BE2C (cell line): Measurements from ENCODE around the gene SLC8A2.

ENCODE experiments used
- DNase-seq: peaks from one replicate; pipeline ENCODE4 v3.0.0-alpha.2; 2020
- H3K27me3 ChIP-seq: fragments of 250-450 bp; sonication (Bioruptor Pico); 2 replicates; pipeline ENCODE4 v1.5.1; 2020; ENCODE audit warnings: mild to moderate bottlenecking
- H3K36me3 ChIP-seq: fragments of 250-450 bp; sonication (Bioruptor Pico); 2 replicates; pipeline ENCODE4 v1.5.1; 2020; ENCODE audit warnings: mild to moderate bottlenecking
- H3K4me1 ChIP-seq: fragments of 250-450 bp; sonication (Bioruptor Pico); 2 replicates; pipeline ENCODE4 v1.5.1; 2020
- H3K4me3 ChIP-seq: 2 replicates; pipeline ENCODE4 v1.5.1; 2011; ENCODE audit warnings: low read depth, low read length
- H3K9me3 ChIP-seq: fragments of 250-450 bp; sonication (Bioruptor Pico); 2 replicates; pipeline ENCODE4 v1.5.1; 2020
- TF ChIP-seq, protein P1 (sequence below): IDR thresholded peaks from 2 replicates; pipeline ENCODE4 v1.5.1; 2012; ENCODE audit warnings: mild to moderate bottlenecking, low read depth, low read length

SLC8A2 gene

DNA sequence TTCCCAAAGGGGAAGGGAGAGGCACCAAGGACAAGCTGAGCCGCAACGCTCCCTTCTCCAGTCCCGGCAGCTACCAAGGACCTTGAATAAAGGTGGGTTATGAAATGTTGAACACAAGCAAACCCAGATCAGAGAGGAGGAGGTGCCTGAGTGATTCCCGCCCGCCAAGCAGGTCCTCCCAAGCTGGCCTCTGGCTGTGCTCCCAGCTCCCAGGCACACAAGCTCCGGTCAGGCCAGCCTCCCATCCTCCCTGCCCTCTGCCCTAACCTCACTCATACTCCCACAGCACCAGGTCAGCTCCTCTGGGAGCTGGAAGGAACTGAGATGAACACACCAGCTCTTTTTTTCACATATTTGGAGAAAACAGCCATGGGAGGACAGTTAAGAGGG is 39.4 kb upstream of the SLC8A2 start:
- no peak for DNase-seq
- Histone ChIP-seq H3K4me3 (no peak overlapping the region), H3K9me3 (no peaks in the 10 kb centered on the region), H3K4me1 (peaks cover 10% of the 10 kb centered on the region), H3K36me3 (0 out of 2 replicates have a peak, but pooled peaks cover 4% of the 10 kb centered on the region), H3K27me3 (no peaks in the 10 kb centered on the region)
- TF ChIP-seq, protein P1, sequence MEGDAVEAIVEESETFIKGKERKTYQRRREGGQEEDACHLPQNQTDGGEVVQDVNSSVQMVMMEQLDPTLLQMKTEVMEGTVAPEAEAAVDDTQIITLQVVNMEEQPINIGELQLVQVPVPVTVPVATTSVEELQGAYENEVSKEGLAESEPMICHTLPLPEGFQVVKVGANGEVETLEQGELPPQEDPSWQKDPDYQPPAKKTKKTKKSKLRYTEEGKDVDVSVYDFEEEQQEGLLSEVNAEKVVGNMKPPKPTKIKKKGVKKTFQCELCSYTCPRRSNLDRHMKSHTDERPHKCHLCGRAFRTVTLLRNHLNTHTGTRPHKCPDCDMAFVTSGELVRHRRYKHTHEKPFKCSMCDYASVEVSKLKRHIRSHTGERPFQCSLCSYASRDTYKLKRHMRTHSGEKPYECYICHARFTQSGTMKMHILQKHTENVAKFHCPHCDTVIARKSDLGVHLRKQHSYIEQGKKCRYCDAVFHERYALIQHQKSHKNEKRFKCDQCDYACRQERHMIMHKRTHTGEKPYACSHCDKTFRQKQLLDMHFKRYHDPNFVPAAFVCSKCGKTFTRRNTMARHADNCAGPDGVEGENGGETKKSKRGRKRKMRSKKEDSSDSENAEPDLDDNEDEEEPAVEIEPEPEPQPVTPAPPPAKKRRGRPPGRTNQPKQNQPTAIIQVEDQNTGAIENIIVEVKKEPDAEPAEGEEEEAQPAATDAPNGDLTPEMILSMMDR: no peak

DNA sequence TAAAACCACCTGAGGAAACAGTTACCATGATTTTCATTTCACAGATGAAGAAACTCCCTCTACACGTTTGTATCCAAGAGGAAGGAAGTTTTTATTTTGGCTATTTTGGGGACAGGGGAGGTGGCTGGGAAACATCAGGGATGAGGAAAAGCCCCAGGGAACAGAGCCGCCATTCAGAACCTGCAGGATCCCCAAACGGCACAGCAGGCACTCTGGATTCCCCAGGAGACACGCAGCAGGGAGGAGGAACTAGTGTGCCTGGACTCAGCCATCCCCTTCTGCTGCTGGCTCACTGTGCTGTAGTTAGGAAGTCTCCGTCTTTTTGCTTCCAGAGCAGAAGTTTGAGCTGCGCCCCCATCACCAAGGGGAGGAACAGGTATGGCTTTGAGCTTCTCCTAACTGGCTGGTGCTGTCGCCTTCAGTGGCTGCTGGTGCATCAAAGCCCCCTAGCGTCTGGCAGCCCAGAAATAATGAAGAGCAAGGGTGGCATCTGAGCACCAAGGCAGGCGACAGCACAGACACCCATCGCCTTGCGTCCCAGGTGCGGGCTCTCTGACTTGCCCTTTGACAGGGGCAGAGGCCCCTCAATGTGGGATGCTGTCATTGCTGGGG is 38.9 kb upstream of the SLC8A2 start:
- H3K27me3 ChIP-seq: no peaks in the 10 kb centered on the region
- DNase-seq: no peak
- peaks cover 10% of the 10 kb centered on the region for H3K4me1 ChIP-seq
- no peak overlapping the region for H3K4me3 ChIP-seq
- no peaks in the 10 kb centered on the region for H3K9me3 ChIP-seq
- 0 out of 2 replicates have a peak, but pooled peaks cover 4% of the 10 kb centered on the region for H3K36me3 ChIP-seq
- TF ChIP-seq, protein P1: no peak

DNA sequence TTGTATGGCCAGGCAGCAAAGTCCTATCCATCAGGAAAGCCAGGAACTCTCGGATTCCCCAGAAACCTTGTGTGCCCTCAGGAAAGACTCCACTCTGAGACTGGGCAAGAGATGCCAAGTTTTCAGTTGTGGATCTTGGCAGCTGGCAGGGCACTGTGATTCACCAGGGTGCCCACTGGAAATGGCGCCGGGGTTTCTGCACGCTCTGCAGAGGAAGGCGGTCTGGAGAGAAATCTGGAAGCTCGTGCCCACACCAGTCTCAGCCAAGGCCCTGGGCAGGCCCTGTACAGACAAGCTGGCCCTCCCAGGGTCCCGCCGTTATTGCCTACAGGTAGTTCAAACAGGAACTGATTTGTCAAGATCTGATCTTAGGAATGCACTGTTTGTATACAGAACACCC is 38.3 kb upstream of the SLC8A2 start:
- H3K27me3 ChIP-seq: no peaks in the 10 kb centered on the region
- no peaks in the 10 kb centered on the region for H3K9me3 ChIP-seq
- H3K36me3 ChIP-seq: 0 out of 2 replicates have a peak, but pooled peaks cover 4% of the 10 kb centered on the region
- H3K4me3 ChIP-seq: no peak overlapping the region
- TF ChIP-seq, protein P1: no peak
- peaks cover 10% of the 10 kb centered on the region for H3K4me1 ChIP-seq
- no peak for DNase-seq

DNA sequence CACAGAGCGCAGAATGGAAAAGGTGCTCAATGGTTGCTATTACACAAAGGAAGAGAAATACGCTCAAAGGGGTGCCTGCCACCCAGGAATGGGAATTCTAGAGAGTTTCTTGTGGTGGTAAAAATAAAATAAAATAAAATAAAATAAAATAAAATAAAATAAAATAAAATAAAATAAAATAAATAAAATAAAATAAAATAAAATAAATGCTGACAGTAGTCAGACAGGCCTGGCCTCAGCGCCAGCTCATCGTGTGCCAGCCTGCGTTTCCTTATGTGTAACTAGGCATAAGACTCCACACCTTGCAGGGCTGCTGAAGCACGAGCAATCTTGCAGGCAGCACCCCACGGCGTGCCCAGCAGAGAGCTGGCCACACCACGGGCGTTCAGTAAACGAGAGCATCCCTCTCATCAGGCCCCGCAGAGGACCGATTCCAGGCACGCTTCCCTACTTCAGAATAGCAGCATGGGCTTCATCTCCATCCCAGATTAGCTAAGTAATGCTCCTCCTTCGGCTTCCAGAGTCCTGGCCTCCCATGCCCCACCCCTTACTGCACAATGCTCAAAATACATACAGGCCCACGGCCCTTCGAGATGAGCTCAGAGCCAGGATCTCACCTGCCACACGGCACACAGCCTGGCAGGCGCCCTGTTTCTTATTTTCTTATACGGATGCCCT is 37.6 kb upstream of the SLC8A2 start:
- Histone ChIP-seq H3K36me3 (0 out of 2 replicates have a peak, but pooled peaks cover 4% of the 10 kb centered on the region), H3K4me1 (peaks cover 10% of the 10 kb centered on the region), H3K27me3 (no peaks in the 10 kb centered on the region), H3K4me3 (no peak overlapping the region), H3K9me3 (no peaks in the 10 kb centered on the region)
- DNase-seq: no peak
- TF ChIP-seq, protein P1: no peak

DNA sequence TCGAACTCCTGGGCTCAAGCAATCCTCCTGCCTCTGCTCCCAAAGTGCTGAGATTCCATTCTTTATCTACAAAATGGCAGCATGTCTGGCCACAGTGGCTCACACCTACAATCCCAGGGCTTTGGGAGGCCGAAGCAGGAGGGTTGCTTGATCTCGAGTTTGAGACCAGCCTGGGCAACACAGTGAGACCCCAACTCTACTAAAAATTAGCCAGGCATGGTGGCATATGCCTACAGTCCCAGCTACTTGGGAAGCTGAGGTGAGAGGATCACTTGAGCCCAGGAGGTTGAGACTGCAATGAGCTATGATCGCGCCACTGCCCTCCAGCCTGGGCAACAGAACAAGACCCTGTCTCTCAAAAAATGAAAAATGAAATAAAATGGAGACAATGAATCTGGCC is 37.0 kb upstream of the SLC8A2 start:
- H3K36me3 ChIP-seq: peaks cover 4% of the 10 kb centered on the region; the same call in 1 of the 2 replicates
- H3K4me1 ChIP-seq: peaks cover 10% of the 10 kb centered on the region
- no peak for DNase-seq
- no peaks in the 10 kb centered on the region for H3K9me3 ChIP-seq
- TF ChIP-seq, protein P1: no peak
- H3K27me3 ChIP-seq: no peaks in the 10 kb centered on the region
- H3K4me3 ChIP-seq: no peak overlapping the region

DNA sequence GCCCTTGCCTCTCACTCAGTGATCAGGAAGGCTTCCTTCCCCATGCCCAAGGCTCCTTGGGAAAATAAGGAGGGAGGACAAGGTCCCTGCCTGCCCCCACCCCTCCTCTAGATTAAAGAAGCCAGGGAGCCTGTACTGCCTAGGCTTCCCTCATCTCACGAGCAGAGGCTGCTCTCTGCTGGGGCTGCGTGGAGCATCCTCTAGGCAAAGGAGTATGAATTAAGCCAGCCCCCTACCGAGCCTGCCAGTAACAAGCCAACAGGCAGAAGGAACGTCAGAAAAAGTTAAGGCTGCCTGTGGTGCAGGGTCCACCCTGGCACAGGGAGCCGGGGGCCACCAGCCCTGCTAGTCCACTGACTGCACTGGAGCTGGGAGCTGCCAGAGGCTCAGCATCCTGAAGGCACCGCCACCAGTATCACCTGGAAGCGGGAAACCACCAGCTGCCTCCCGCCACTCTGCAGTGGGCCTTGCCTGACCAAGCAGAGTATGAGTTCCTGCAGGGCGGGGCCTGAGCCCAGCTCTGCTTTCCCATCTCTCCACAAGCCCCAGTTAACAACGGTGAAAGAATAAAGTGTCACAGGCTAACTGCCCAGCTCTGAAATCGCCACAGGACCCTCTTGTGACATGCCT is 36.3 kb upstream of the SLC8A2 start:
- Histone ChIP-seq H3K4me3 (no peak overlapping the region), H3K27me3 (no peaks in the 10 kb centered on the region), H3K4me1 (peaks cover 10% of the 10 kb centered on the region), H3K36me3 (peaks cover 8% of the 10 kb centered on the region), H3K9me3 (no peaks in the 10 kb centered on the region)
- TF ChIP-seq, protein P1: peak; percentile 37
- DNase-seq: no peak
